Spleen (tissue), 11 donors: ENCODE measurements around the gene TCL1A. TPM values are rescaled to one million over a fixed set of nuclear protein-coding genes. Genes with fewer than 3 reads are reported as not detected.

Source experiments
- DNase-seq: peaks from one replicate; pipeline ENCODE4 v3.0.0-alpha.2; 2020
- H3K27ac ChIP-seq, 8 donors: fragments of 200-600 bp; sonication (generic) in 7 of 8; 1 replicate in 4 of 8; 2 replicates in 4 of 8; pipeline versions ENCODE4 v1.5.0 to v1.8.0; 2016 to 2021; ENCODE audit warnings: inconsistent platforms in 4 of 8, mild to moderate bottlenecking in 4 of 8, moderate library complexity in 1 of 8
- H3K27me3 ChIP-seq, 7 donors: fragments of 200-600 bp; sonication (generic) in 6 of 7; replicated peaks in 1 of 7; 1 replicate in 4 of 7; 2 replicates in 3 of 7; pipeline versions ENCODE4 v1.5.0 to v1.8.0; 2016 to 2021; ENCODE audit warnings: inconsistent platforms in 3 of 7, mild to moderate bottlenecking in 1 of 7
- H3K36me3 ChIP-seq, 6 donors: fragments of 200-600 bp; sonication (generic) in 5 of 6; 1 replicate in 4 of 6; 2 replicates in 2 of 6; pipeline versions ENCODE4 v1.5.0 to v1.8.0; 2016 to 2021; ENCODE audit warnings: inconsistent platforms in 2 of 6
- H3K4me1 ChIP-seq, 6 donors: fragments of 200-600 bp; sonication (generic) in 5 of 6; 1 replicate in 3 of 6; 2 replicates in 3 of 6; pipeline versions ENCODE4 v1.5.0 to v1.8.0; 2016 to 2021; ENCODE audit warnings: inconsistent platforms in 3 of 6
- H3K4me3 ChIP-seq, 8 donors: fragments of 200-600 bp; sonication (generic) in 7 of 8; 1 replicate in 4 of 8; 2 replicates in 4 of 8; pipeline versions ENCODE4 v1.5.0 to v1.8.0; 2016 to 2021; ENCODE audit warnings: inconsistent platforms in 4 of 8, mild to moderate bottlenecking in 4 of 8, moderate library complexity in 2 of 8
- H3K9me3 ChIP-seq, 8 donors: fragments of 200-600 bp; sonication (generic) in 7 of 8; 1 replicate in 4 of 8; 2 replicates in 4 of 8; pipeline versions ENCODE4 v1.5.0 to v1.8.0; 2016 to 2021; ENCODE audit warnings: inconsistent platforms in 4 of 8
- POLR2A ChIP-seq, 3 donors: fragments of 450-650 bp; IDR thresholded peaks; one replicate each; pipeline ENCODE4 v1.5.1; 2017; ENCODE audit warnings: antibody characterized with exemption in 3 of 3, mild to moderate bottlenecking in 1 of 3
- POLR2AphosphoS5 ChIP-seq, 3 donors: sonication (generic); formaldehyde crosslinking; IDR thresholded peaks; one replicate each; pipeline ENCODE4 v1.5.1; 2017; ENCODE audit warnings: antibody characterized with exemption in 3 of 3
- WGBS, 5 donors: extraction: QIAGEN DNeasy Blood & Tissue Kit in 3 of 5; methylation state at CpG; one replicate each; pipeline versions ENCODE4 v1.1.5 to v1.1.7; 2013 to 2018; 5-methylcytosine and 5-hydroxymethylcytosine counted together
- intact Hi-C: fragments of 100-400 bp; cut with DNase I; formaldehyde crosslinking; loops from one replicate; pipeline ENCODE4 v1.15.0; 2023; ENCODE audit warnings: low total_unique reads
- polyA plus RNA-seq, 3 donors: library from polyadenylated mRNA; stranded (reverse); fragments of 200-250 nt; gene quantifications; one replicate each; pipeline ENCODE4 v1.2.1, GENCODE V29; 2013
- total RNA-seq, 7 donors: library from RNA; depleted of rRNA in 3 of 7; stranded (reverse); fragments of >200 nt in 3 of 7; fragmentation: NEBNext Ultra II Directional in 4 of 7; extraction: Animal tissue kit (Norgen Biotek cat#: 25700) in 4 of 7; gene quantifications; one replicate each; pipeline versions ENCODE4 v1.1.0 to v1.2.1, GENCODE V29; 2016 to 2021
- TF ChIP-seq, protein P1 (sequence below), 11 experiments: fragments of 200-600 bp in 7 of 11; fragments of 450-650 bp in 4 of 11; sonication (generic) in 4 of 11; IDR thresholded peaks in 8 of 11; conservative IDR thresholded peaks in 3 of 11; 1 replicate in 7 of 11; 2 replicates in 4 of 11; pipeline versions ENCODE4 v1.4.0 to v1.8.0; 2016 to 2021; ENCODE audit warnings: antibody characterized with exemption in 11 of 11, inconsistent platforms in 4 of 11, mild to moderate bottlenecking in 1 of 11
- donor health status: healthy with polysubstance abuse.
- donor health status: DM: no; HTN: no; CAD: no; lungs with moderate emphysema.
- donor health status: DM: no; HTN: no; CAD: no.
- donor health status: Bipolar disorder and iron deficiency.
- donor health status: healthy.
- donor health status: DM: no; HTN: no; CAD: no.
- donor health status: DM: yes; HTN: yes; CAD: no.

TCL1A gene
- total and polyA plus RNA-seq, 10 donors: 12.8 to 520 (median 64.4) TPM

DNA sequence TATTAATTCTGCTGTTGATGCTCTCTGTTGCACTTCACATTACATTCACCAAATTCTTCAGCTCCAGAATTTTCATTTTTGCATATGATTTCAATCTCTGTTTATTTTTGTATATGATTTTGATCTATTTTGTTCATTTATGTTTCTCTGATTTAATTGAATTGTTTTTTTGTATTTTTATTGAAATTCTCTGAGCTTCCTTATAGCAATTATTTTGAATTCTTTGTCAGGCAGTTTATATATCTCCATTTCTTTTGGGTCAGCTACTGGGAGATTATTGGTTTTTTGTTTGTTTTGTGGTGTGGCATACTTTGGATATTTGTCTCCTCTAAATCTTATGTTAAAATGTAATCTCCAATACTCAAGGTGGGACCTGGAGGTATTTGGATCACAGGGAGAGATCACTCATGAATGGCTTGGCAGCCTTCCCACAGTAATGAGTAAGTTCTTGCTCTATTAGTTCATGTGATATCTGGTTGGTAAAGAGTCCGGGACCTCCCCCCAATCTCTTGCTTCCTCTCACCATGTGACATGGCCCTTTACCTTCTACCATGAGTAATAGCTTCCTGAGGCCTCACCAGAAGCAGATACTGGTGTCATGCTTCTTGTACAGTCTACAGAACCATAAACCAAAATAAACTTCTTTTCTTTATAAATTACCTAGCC is 8.7 kb upstream of the TCL1A start:
- TF ChIP-seq, protein P1, sequence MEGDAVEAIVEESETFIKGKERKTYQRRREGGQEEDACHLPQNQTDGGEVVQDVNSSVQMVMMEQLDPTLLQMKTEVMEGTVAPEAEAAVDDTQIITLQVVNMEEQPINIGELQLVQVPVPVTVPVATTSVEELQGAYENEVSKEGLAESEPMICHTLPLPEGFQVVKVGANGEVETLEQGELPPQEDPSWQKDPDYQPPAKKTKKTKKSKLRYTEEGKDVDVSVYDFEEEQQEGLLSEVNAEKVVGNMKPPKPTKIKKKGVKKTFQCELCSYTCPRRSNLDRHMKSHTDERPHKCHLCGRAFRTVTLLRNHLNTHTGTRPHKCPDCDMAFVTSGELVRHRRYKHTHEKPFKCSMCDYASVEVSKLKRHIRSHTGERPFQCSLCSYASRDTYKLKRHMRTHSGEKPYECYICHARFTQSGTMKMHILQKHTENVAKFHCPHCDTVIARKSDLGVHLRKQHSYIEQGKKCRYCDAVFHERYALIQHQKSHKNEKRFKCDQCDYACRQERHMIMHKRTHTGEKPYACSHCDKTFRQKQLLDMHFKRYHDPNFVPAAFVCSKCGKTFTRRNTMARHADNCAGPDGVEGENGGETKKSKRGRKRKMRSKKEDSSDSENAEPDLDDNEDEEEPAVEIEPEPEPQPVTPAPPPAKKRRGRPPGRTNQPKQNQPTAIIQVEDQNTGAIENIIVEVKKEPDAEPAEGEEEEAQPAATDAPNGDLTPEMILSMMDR (IDR thresholded peaks at IDR 0.05 in 8 of 11, conservative IDR thresholded peaks at IDR 0.05 in 3 of 11): no peak
- TF ChIP-seq POLR2A (IDR thresholded peaks at IDR 0.05) (no peak), POLR2AphosphoS5 (IDR thresholded peaks at IDR 0.05) (no peak)
- Histone ChIP-seq H3K27me3 (peaks cover 0 to 20% (median 0%) of the 10 kb centered on the region in 7 donors), H3K27ac (no peak overlapping the region), H3K9me3 (peaks cover 0 to 34% (median 25%) of the 10 kb centered on the region in 8 donors), H3K4me1 (peaks cover 0 to 9% (median 0%) of the 10 kb centered on the region in 6 donors), H3K36me3 (no peaks in the 10 kb centered on the region), H3K4me3 (no peak overlapping the region)
- intact Hi-C loops: no loop called here
- no peak for DNase-seq
- WGBS, 5 donors: 48 to 85% (median 66%) methylated on average over 1 of the region's 1 CpG

DNA sequence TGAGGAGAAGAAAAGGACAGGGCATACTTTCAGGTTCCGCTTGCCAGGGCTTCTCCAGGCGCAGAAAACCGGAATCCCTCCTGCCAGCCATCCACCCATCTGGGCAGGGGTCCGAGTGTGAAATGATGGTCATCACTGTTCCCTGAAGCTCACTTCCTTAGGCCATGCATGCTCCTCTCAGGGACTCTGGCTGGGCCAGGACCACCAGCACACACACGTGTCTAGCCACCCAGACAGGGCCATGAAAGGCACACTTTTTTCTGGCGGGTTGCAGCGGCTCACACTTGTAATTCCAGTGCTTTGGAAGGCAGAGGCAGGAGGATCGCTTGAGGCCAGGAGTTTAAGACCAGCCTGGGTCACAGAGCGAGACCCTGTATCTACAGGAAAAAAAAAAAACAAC is 1.5 kb downstream of the TCL1A start:
- peaks cover 0 to 28% (median 0%) of the 10 kb centered on the region in 6 donors for H3K4me1 ChIP-seq
- peak; percentile 66 for DNase-seq
- H3K9me3 ChIP-seq: no peaks in the 10 kb centered on the region
- WGBS, 5 donors: 62 to 83% (median 78%) methylated on average over 9 of the region's 9 CpGs
- H3K27ac ChIP-seq: peak overlapping the region in 5 of 8 donors; percentile 22 to 90 (median 77)
- H3K4me3 ChIP-seq: peak overlapping the region in 5 of 8 donors; percentile 1 to 68 (median 40)
- H3K36me3 ChIP-seq: no peaks in the 10 kb centered on the region
- H3K27me3 ChIP-seq: peaks cover 0 to 46% (median 16%) of the 10 kb centered on the region in 7 donors
- no peak for TF ChIP-seq POLR2AphosphoS5 (IDR thresholded peaks at IDR 0.05)
- TF ChIP-seq, protein P1 (IDR thresholded peaks at IDR 0.05 in 8 of 11, conservative IDR thresholded peaks at IDR 0.05 in 3 of 11): no peak
- TF ChIP-seq POLR2A (IDR thresholded peaks at IDR 0.05): no peak
- intact Hi-C loops: no loop called here

DNA sequence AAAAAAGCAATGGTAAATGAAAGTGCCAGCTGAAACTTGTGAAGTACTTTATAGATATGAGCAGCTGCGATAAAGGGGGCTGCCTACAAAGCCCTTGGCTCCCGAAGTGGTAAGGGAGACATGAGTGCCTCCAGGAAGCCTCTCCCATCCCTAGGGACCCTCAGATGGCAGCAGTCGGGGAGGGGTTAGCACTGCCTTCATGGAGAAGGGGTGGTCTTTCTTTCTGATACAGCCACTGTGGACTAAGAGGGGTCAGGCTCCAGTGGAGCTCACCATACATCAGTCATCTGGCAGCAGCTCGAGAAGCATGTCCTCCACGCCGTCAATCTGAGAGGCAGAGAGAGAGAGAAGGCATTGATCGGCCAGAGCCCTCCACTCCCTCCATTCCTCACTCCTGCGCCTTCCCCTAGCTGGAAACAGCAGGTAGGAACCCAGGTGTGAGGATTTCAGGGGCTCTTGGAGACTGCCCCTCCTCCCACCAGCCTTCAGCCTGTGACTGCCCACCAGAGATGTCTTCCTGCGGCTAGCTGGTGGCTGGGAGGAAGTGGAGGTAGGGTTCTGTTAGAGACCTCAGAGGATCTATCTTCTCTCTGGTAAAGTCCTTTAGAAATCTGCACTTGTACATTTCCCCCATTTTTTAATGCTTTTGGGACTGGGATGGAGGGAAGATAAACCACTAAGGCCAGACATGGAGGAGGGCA is 2.3 kb downstream of the TCL1A start:
- Histone ChIP-seq H3K36me3 (no peaks in the 10 kb centered on the region), H3K4me1 (peaks cover 0 to 31% (median 0%) of the 10 kb centered on the region in 6 donors), H3K9me3 (no peaks in the 10 kb centered on the region), H3K4me3 (peak overlapping the region in 5 of 8 donors; percentile 1 to 68 (median 40)), H3K27ac (peak overlapping the region in 5 of 8 donors; percentile 22 to 90 (median 77)), H3K27me3 (peaks cover 0 to 46% (median 16%) of the 10 kb centered on the region in 7 donors)
- TF ChIP-seq POLR2A (IDR thresholded peaks at IDR 0.05): no peak
- TF ChIP-seq POLR2AphosphoS5 (IDR thresholded peaks at IDR 0.05): no peak
- intact Hi-C loops: no loop called here
- WGBS, 5 donors: 57 to 67% (median 62%) methylated on average over 8 to 9 of the region's 9 CpGs
- DNase-seq: peak; percentile 70

DNA sequence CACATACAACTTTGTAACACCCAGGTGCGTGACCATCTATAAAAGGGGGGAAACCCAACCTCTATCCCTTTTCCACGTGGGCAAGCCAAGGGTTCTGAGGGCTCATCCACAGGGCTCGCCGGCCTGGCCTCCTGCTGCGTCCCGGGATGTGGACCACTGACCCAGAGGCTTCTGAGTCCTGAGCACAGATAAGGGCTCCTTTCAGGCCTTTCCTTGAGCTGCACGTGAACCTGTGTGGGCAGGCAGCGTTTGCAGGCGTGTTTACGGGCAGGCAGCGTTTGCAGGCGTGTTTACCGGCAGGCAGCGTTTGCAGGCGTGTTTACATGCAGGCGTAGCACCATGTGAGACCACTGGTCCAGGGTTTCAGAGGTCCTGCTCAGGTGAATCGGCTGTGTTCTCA is 3.8 kb downstream of the TCL1A start:
- peak overlapping the region in 2 of 8 donors; percentile 42 to 90 for H3K27ac ChIP-seq
- peak overlapping the region in 1 of 8 donors; percentile 43 for H3K4me3 ChIP-seq
- TF ChIP-seq POLR2A (IDR thresholded peaks at IDR 0.05): no peak
- TF ChIP-seq, protein P1 (IDR thresholded peaks at IDR 0.05 in 8 of 11, conservative IDR thresholded peaks at IDR 0.05 in 3 of 11): no peak
- no peak for TF ChIP-seq POLR2AphosphoS5 (IDR thresholded peaks at IDR 0.05)
- intact Hi-C loops: no loop called here
- no peaks in the 10 kb centered on the region for H3K36me3 ChIP-seq
- 81 to 91% (median 87%) methylated on average over 17 of the region's 17 CpGs for WGBS, 5 donors
- peaks cover 0 to 46% (median 14%) of the 10 kb centered on the region in 7 donors for H3K27me3 ChIP-seq
- peak; percentile 66 for DNase-seq
- H3K4me1 ChIP-seq: peaks cover 0 to 43% (median 0%) of the 10 kb centered on the region in 6 donors
- no peaks in the 10 kb centered on the region for H3K9me3 ChIP-seq
